OCI-LY1 (cell line): ENCODE measurements around the gene RSBN1L.

Source experiments
- CTCF ChIP-seq: fragments of 200-600 bp; sonication (generic), shearing (Covaris generic); IDR thresholded peaks from 2 replicates; pipeline ENCODE4 v1.5.1; 2017; ENCODE audit warnings: mild to moderate bottlenecking, antibody characterized with exemption, low read length, moderate library complexity, mixed read lengths
- EZH2 ChIP-seq: fragments of 200-600 bp; sonication (generic), shearing (Covaris generic); IDR thresholded peaks from 2 replicates; pipeline ENCODE4 v1.8.0; 2017; ENCODE audit warnings: borderline replicate concordance, mixed run types, mild to moderate bottlenecking, antibody characterized with exemption, low read length, moderate library complexity, mixed read lengths

GRCh38 chr7:77710067-77710466 is 13.8 kb downstream of the RSBN1L start:
- TF ChIP-seq CTCF (no peak), EZH2 (no peak)
